GM19240 (cell line): ENCODE results near the gene PRKCE.

Experiments
- DNase-seq: peaks from one replicate; pipeline ENCODE4 v3.0.0; 2011; ENCODE audit warnings: low spot score; ENCODE audit not compliant: insufficient read length

The PRKCE gene

GRCh38 chr2:45834372-45834771 lies 182.9 kb downstream of the PRKCE start:
- DNase-seq: no peak

- DNase-seq: no peak
Observed at GRCh38 chr2:45834858-45835257, 183.4 kb downstream of the PRKCE start.

GRCh38 chr2:45836316-45836715 lies 184.8 kb downstream of the PRKCE start:
- no peak for DNase-seq

GRCh38 chr2:45836740-45837139 lies 185.3 kb downstream of the PRKCE start:
- no peak for DNase-seq

GRCh38 chr2:45837812-45838341 lies 186.4 kb downstream of the PRKCE start:
- DNase-seq: no peak

GRCh38 chr2:45839508-45840251 lies 188.2 kb downstream of the PRKCE start:
- DNase-seq: no peak

GRCh38 chr2:45840481-45840880 lies 189.0 kb downstream of the PRKCE start:
- no peak for DNase-seq

- no peak for DNase-seq
Observed at GRCh38 chr2:45841752-45842407, 190.4 kb downstream of the PRKCE start.

- no peak for DNase-seq
Observed at GRCh38 chr2:45843136-45843535, 191.7 kb downstream of the PRKCE start.

- no peak for DNase-seq
Observed at GRCh38 chr2:45844796-45845457, 193.5 kb downstream of the PRKCE start.

GRCh38 chr2:45845566-45845965 lies 194.1 kb downstream of the PRKCE start:
- DNase-seq: no peak

GRCh38 chr2:45849491-45850283 lies 198.2 kb downstream of the PRKCE start:
- DNase-seq: no peak

GRCh38 chr2:45850558-45850957 lies 199.1 kb downstream of the PRKCE start:
- DNase-seq: no peak

GRCh38 chr2:45851111-45851510 lies 199.6 kb downstream of the PRKCE start:
- DNase-seq: no peak

GRCh38 chr2:45851576-45852304 lies 200.3 kb downstream of the PRKCE start:
- no peak for DNase-seq

GRCh38 chr2:45852450-45853150 lies 201.1 kb downstream of the PRKCE start:
- DNase-seq: no peak

GRCh38 chr2:45855374-45855773 lies 203.9 kb downstream of the PRKCE start:
- no peak for DNase-seq

GRCh38 chr2:45856391-45857274 lies 205.2 kb downstream of the PRKCE start:
- no peak for DNase-seq

- DNase-seq: no peak
Observed at GRCh38 chr2:45857275-45857609, 205.8 kb downstream of the PRKCE start.
